Esophagus squamous epithelium (tissue), 4 donors: ENCODE measurements around the gene SARNP.

Experiments used
- CTCF ChIP-seq, 6 experiments: fragments of 450-650 bp in 4 of 6; fragments of 200-600 bp in 2 of 6; sonication (generic) in 2 of 6; IDR thresholded peaks; one replicate each; pipeline ENCODE4 v1.5.1; 2016 to 2019; ENCODE audit warnings: antibody characterized with exemption in 6 of 6, mild to moderate bottlenecking in 4 of 6, moderate library complexity in 4 of 6
- POLR2A ChIP-seq, 4 donors: fragments of 450-650 bp; IDR thresholded peaks; one replicate each; pipeline ENCODE4 v1.6.1; 2017; ENCODE audit warnings: antibody characterized with exemption in 4 of 4, mild to moderate bottlenecking in 4 of 4, moderate library complexity in 3 of 4

GRCh38 chr12:55845361-55845760 lies 27.8 kb upstream of the SARNP start:
- TF ChIP-seq POLR2A (IDR thresholded peaks at IDR 0.05), result no peak
- no peak for TF ChIP-seq CTCF (IDR thresholded peaks at IDR 0.05)
